H1 (cell line): ENCODE data around the gene CHD6. TPM values are rescaled to one million over a fixed set of nuclear protein-coding genes. Genes with fewer than 3 reads are reported as not detected.

Experiments used
- CTCF ChIA-PET: fragments of 300-600 bp; sonication (Branson Sonifier 250); formaldehyde crosslinking; loops from one replicate; lab custom pipeline; 2021; ENCODE audit not compliant: partially characterized antibody; lab: Charles Lee
- POLR2A ChIA-PET: fragments of 300-600 bp; sonication (Branson Sonifier 250); formaldehyde crosslinking; loops from one replicate; lab custom pipeline; 2021; ENCODE audit warnings: inconsistent platforms; ENCODE audit not compliant: partially characterized antibody; lab: Charles Lee
- DNase-seq, 2 experiments: peaks; one replicate each; pipeline versions ENCODE4 v3.0.0 to v3.0.0-alpha.2; 2010 to 2022; ENCODE audit warnings: low spot score in 2 of 2, low read depth in 1 of 2, mixed read lengths in 1 of 2
- FAIRE-seq: peaks from 2 replicates; lab custom pipeline; 2011; peaks lifted over from hg19 to GRCh38; lab: Jason Lieb, UNC
- H2AFZ ChIP-seq: 2 replicates; pipeline ENCODE4 v1.8.1; 2012; ENCODE audit warnings: low read length, inconsistent platforms
- H2AK5ac ChIP-seq: 2 replicates; pipeline ENCODE4 v1.6.1; 2013; ENCODE audit warnings: low read depth, low read length
- H2BK120ac ChIP-seq: replicated peaks from 2 replicates; pipeline ENCODE3; 2013; ENCODE audit warnings: low read depth, low read length, inconsistent platforms
- H2BK12ac ChIP-seq: 2 replicates; pipeline ENCODE4 v1.6.1; 2013; ENCODE audit warnings: low read depth, low read length
- H2BK15ac ChIP-seq: 2 replicates; pipeline ENCODE4 v1.6.1; 2013; ENCODE audit warnings: low read length
- H2BK20ac ChIP-seq: 2 replicates; pipeline ENCODE4 v1.6.1; 2013; ENCODE audit warnings: low read length
- H2BK5ac ChIP-seq: 2 replicates; pipeline ENCODE4 v1.6.1; 2013; ENCODE audit warnings: low read depth, low read length
- H3K14ac ChIP-seq: 2 replicates; pipeline ENCODE4 v1.6.1; 2013; ENCODE audit warnings: inconsistent platforms; ENCODE audit not compliant: insufficient read length
- H3K18ac ChIP-seq: 2 replicates; pipeline ENCODE4 v1.6.1; 2013; ENCODE audit warnings: low read length; ENCODE audit errors: extremely low read depth
- H3K23ac ChIP-seq: 2 replicates; pipeline ENCODE4 v1.6.1; 2013; ENCODE audit warnings: inconsistent platforms; ENCODE audit not compliant: insufficient read length
- H3K23me2 ChIP-seq: 2 replicates; pipeline ENCODE4 v1.6.1; 2013; ENCODE audit warnings: low read depth, low read length
- H3K27ac ChIP-seq: 2 replicates; pipeline ENCODE4 v1.6.1; 2011; ENCODE audit warnings: low read depth, low read length, inconsistent platforms
- H3K27me3 ChIP-seq, 4 experiments: replicated peaks in 1 of 4; 1 replicate in 1 of 4; 2 replicates in 3 of 4; pipeline versions ENCODE4 v1.6.1 to v1.8.1; 2011 to 2013; ENCODE audit warnings: low read length in 3 of 4, mild to moderate bottlenecking in 3 of 4, inconsistent platforms in 2 of 4, mixed read lengths in 2 of 4, moderate library complexity in 1 of 4; ENCODE audit not compliant: control insufficient read depth in 3 of 4, insufficient read depth in 3 of 4; ENCODE audit errors: extremely low read depth in 1 of 4
- H3K36me3 ChIP-seq, 4 experiments: 2 replicates each; pipeline versions ENCODE4 v1.6.1 to v1.8.1; 2011 to 2013; ENCODE audit warnings: mild to moderate bottlenecking in 4 of 4, low read length in 3 of 4, moderate library complexity in 2 of 4, control low read depth in 1 of 4, inconsistent platforms in 1 of 4; ENCODE audit not compliant: insufficient read depth in 4 of 4, control insufficient read depth in 2 of 4
- H3K4ac ChIP-seq: replicated peaks from 2 replicates; pipeline ENCODE3; 2013; ENCODE audit warnings: low read length, low read depth, mixed read lengths, inconsistent platforms; ENCODE audit not compliant: insufficient read length
- H3K4me1 ChIP-seq, 4 experiments: replicated peaks in 1 of 4; 1 replicate in 1 of 4; 2 replicates in 3 of 4; pipeline versions ENCODE4 v1.6.1 to v1.8.1; 2011 to 2013; ENCODE audit warnings: low read length in 3 of 4, inconsistent platforms in 2 of 4, mixed read lengths in 1 of 4; ENCODE audit not compliant: insufficient read depth in 4 of 4, control insufficient read depth in 3 of 4
- H3K4me2 ChIP-seq, 2 experiments: 2 replicates each; pipeline versions ENCODE4 v1.6.1 to v1.8.1; 2011 to 2013; ENCODE audit warnings: low read depth in 2 of 2, low read length in 2 of 2, control low read depth in 1 of 2, inconsistent platforms in 1 of 2, mild to moderate bottlenecking in 1 of 2; ENCODE audit not compliant: insufficient read depth in 1 of 2
- H3K4me3 ChIP-seq, 4 experiments: fragments of 200-600, 300-600 bp in 1 of 4; sonication (generic), shearing (Covaris generic), sonication (Bioruptor Twin) in 1 of 4; 2 replicates each; pipeline versions ENCODE4 v1.5.1 to v1.8.1; 2011 to 2016; ENCODE audit warnings: low read length in 4 of 4, low read depth in 3 of 4, control low read depth in 2 of 4, inconsistent platforms in 2 of 4, mild to moderate bottlenecking in 2 of 4, mixed read lengths in 1 of 4, moderate library complexity in 1 of 4; ENCODE audit not compliant: insufficient read depth in 2 of 4; ENCODE audit errors: extremely low read depth in 1 of 4
- H3K56ac ChIP-seq: replicated peaks from 2 replicates; pipeline ENCODE3; 2013; ENCODE audit warnings: low read depth, mild to moderate bottlenecking, mixed read lengths, low read length, inconsistent platforms; ENCODE audit not compliant: insufficient read length
- H3K79me1 ChIP-seq: 2 replicates; pipeline ENCODE4 v1.6.1; 2013; ENCODE audit warnings: low read depth, low read length, control low read depth
- H3K79me2 ChIP-seq, 2 experiments: 2 replicates each; pipeline versions ENCODE4 v1.6.1 to v1.8.1; 2012 to 2013; ENCODE audit warnings: low read length in 2 of 2, mild to moderate bottlenecking in 2 of 2, inconsistent platforms in 1 of 2; ENCODE audit not compliant: insufficient read depth in 2 of 2, control insufficient read depth in 1 of 2
- H3K9ac ChIP-seq, 4 experiments: replicated peaks in 1 of 4; 1 replicate in 1 of 4; 2 replicates in 3 of 4; pipeline versions ENCODE4 v1.6.1 to v1.8.1; 2011 to 2013; ENCODE audit warnings: low read depth in 3 of 4, low read length in 3 of 4, control low read depth in 2 of 4, mild to moderate bottlenecking in 2 of 4, moderate library complexity in 2 of 4, inconsistent platforms in 1 of 4; ENCODE audit errors: extremely low read depth in 1 of 4
- H3K9me3 ChIP-seq, 2 experiments: 2 replicates each; pipeline versions ENCODE4 v1.6.1 to v1.8.1; 2012 to 2013; ENCODE audit warnings: mild to moderate bottlenecking in 2 of 2, moderate library complexity in 2 of 2, control low read depth in 1 of 2, inconsistent platforms in 1 of 2, low read depth in 1 of 2, low read length in 1 of 2, mixed read lengths in 1 of 2; ENCODE audit not compliant: insufficient read depth in 2 of 2
- H4K20me1 ChIP-seq, 2 experiments: replicated peaks in 1 of 2; 2 replicates each; pipeline versions ENCODE3 to v1.8.1; 2011 to 2013; ENCODE audit warnings: inconsistent platforms in 2 of 2, low read length in 2 of 2, mild to moderate bottlenecking in 1 of 2; ENCODE audit not compliant: insufficient read depth in 2 of 2, control insufficient read depth in 1 of 2
- H4K5ac ChIP-seq: 2 replicates; pipeline ENCODE4 v1.6.1; 2013; ENCODE audit warnings: low read length, low read depth, mixed read lengths, inconsistent platforms; ENCODE audit not compliant: insufficient read length
- H4K8ac ChIP-seq: 2 replicates; pipeline ENCODE4 v1.8.0; 2013; ENCODE audit warnings: mild to moderate bottlenecking, moderate library complexity, low read length, inconsistent platforms; ENCODE audit not compliant: insufficient read depth; ENCODE audit errors: extremely low read depth
- H4K91ac ChIP-seq: replicated peaks from 2 replicates; pipeline ENCODE3; 2013; ENCODE audit warnings: low read length, mixed read lengths, inconsistent platforms; ENCODE audit not compliant: insufficient read length
- EGR1 ChIP-seq: IDR thresholded peaks from 2 replicates; pipeline ENCODE4 v1.6.1; 2011; ENCODE audit warnings: low read depth, low read length, borderline replicate concordance
- KDM4A ChIP-seq: IDR thresholded peaks from one replicate; pipeline ENCODE4 v1.7.1; 2012; ENCODE audit warnings: low read depth, mild to moderate bottlenecking, moderate library complexity, low read length, inconsistent platforms; ENCODE audit not compliant: severe bottlenecking
- RAD21 ChIP-seq, 2 experiments: IDR thresholded peaks in 1 of 2; conservative IDR thresholded peaks in 1 of 2; 2 replicates each; pipeline ENCODE4 v1.6.1; 2011; ENCODE audit warnings: low read depth in 2 of 2, low read length in 2 of 2, improper control_type of control experiment in 1 of 2, inconsistent platforms in 1 of 2, mild to moderate bottlenecking in 1 of 2, moderate library complexity in 1 of 2
- SAP30 ChIP-seq: fragments of 300-600 bp; sonication (generic); IDR thresholded peaks from 2 replicates; pipeline ENCODE4 v1.7.1; 2012; ENCODE audit warnings: low read length, moderate library complexity, mild to moderate bottlenecking, inconsistent platforms; ENCODE audit not compliant: insufficient read depth, insufficient replicate concordance
- SP1 ChIP-seq: IDR thresholded peaks from 2 replicates; pipeline ENCODE4 v1.6.1; 2011; ENCODE audit warnings: low read depth, low read length
- TCF12 ChIP-seq: IDR thresholded peaks from 2 replicates; pipeline ENCODE4 v1.6.1; 2011; ENCODE audit warnings: low read depth, mild to moderate bottlenecking, low read length
- WGBS, 2 experiments: shearing (Covaris generic) in 1 of 2; methylation state at CpG; one replicate each; pipeline versions ENCODE4 v1.1.6 to v1.1.7; 2013 to 2015; ENCODE audit warnings: low lambda C conversion rate in 2 of 2, mixed read lengths in 2 of 2, inconsistent platforms in 1 of 2, low coverage in 1 of 2, missing lambda C conversion rate in 1 of 2; ENCODE audit not compliant: insufficient replicate concordance in 2 of 2, insufficient coverage in 1 of 2, insufficient read length in 1 of 2; ENCODE audit errors: extremely low coverage in 1 of 2, missing lambda C conversion rate in 1 of 2; 5-methylcytosine and 5-hydroxymethylcytosine counted together
- polyA plus RNA-seq, 7 experiments: library from polyadenylated mRNA; depleted of rRNA in 3 of 7; stranded (reverse) in 5 of 7; unstranded in 2 of 7; fragments of >200 nt in 5 of 7; fragments of 200-250 nt in 2 of 7; gene quantifications; 1 replicate in 5 of 7; 2 replicates in 1 of 7; 4 replicates in 1 of 7; pipeline versions ENCODE4 v1.2.1 to v1.2.3, GENCODE V29; 2011 to 2013; ENCODE audit warnings: missing spikeins in 2 of 7, mixed read lengths in 2 of 7
- total RNA-seq: library from RNA; stranded (reverse); fragmentation: NEBNext Ultra II Directional; extraction: Animal tissue kit (Norgen Biotek cat#: 25700); gene quantifications from 2 replicates; pipeline ENCODE4 v1.2.1, GENCODE V29; 2021
- TF ChIP-seq, protein P1 (sequence below): IDR thresholded peaks from 2 replicates; pipeline ENCODE4 v1.6.1; 2011; ENCODE audit warnings: low read depth, mild to moderate bottlenecking, low read length; ENCODE audit not compliant: insufficient read depth
- TF ChIP-seq, protein P2 (sequence below): IDR thresholded peaks from 2 replicates; pipeline ENCODE4 v1.6.1; 2012; ENCODE audit warnings: low read length, inconsistent platforms

Gene CHD6
- total and polyA plus RNA-seq, 2 of the 8 experiments (the other 6 are each of a cell fraction or from before 2014, with no cell fraction given) = 11.1 to 62.9 TPM

DNA sequence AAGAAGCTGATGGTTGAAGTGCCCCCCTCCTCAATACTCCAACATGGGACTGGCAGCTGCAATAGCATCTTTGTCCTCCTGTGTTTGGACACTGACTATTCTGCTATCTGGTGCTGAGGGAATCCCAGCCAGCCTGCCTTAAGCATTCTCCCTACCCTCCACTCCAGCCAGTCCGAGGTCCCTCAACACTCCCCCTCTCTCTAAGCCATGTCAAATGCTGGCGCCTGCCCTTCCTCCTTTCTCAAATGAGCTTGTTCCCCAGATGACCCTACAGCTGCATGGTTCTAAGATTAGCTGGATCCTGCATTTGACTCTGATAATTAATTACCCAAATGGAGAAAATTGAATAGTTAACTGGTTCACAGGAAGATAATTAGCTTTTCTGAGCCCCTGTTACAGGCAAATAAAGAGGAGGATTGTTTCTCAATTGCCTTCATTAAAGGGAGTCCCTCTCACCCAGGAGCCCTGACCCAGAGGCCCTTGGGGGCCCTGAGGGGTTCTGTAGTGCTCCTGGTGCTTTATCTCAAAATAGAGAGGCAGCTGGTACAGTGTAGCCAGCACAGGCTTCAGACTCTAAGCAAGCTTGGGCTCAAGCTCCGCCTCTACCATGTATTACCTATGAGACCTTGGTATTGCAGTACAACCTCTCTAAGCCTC lies 37.9 kb upstream of the CHD6 start:
- no peak overlapping the region for H3K14ac ChIP-seq
- H2BK120ac ChIP-seq = no peak overlapping the region
- H3K4me2 ChIP-seq = no peak overlapping the region
- H2BK12ac ChIP-seq = no peak overlapping the region
- H3K79me2 ChIP-seq = no peaks in the 10 kb centered on the region
- no peak overlapping the region for H3K4ac ChIP-seq
- H2AFZ ChIP-seq = no peak overlapping the region
- POLR2A ChIA-PET = interaction anchor here (1.2 kb wide), 1 partner anchor 15 kb away, joined by 3 read pairs; no protein-coding TSS in a partner anchor
- H2BK15ac ChIP-seq = no peak overlapping the region
- H2AK5ac ChIP-seq = no peak overlapping the region
- no peak overlapping the region for H3K56ac ChIP-seq
- H3K23ac ChIP-seq = no peak overlapping the region
- no peak overlapping the region for H4K8ac ChIP-seq
- H2BK20ac ChIP-seq = no peak overlapping the region
- no peak overlapping the region for H4K5ac ChIP-seq
- H4K20me1 ChIP-seq = no peaks in the 10 kb centered on the region
- H2BK5ac ChIP-seq = no peak overlapping the region
- no peak overlapping the region for H3K9ac ChIP-seq
- H3K9me3 ChIP-seq = no peaks in the 10 kb centered on the region
- no peak overlapping the region for H4K91ac ChIP-seq
- H3K27me3 ChIP-seq = no peaks in the 10 kb centered on the region
- no peaks in the 10 kb centered on the region for H3K23me2 ChIP-seq
- H3K4me3 ChIP-seq = no peak overlapping the region
- H3K79me1 ChIP-seq = no peaks in the 10 kb centered on the region
- DNase-seq (no peak), FAIRE-seq (no peak)
- H3K27ac ChIP-seq = no peak overlapping the region
- WGBS, 2 experiments = 88% methylated on average over 3 of the region's 3 CpGs; no CpG with 5 or more reads in 1 of the 2 experiments
- CTCF ChIA-PET = interaction anchor here (0.6 to 1.2 kb wide), 5 partner anchors 8 to 274 kb away, joined by 3 to 5 read pairs (median 3); no protein-coding TSS in a partner anchor
- no peak overlapping the region for H3K18ac ChIP-seq
- peaks cover 0 to 4% (median 0%) of the 10 kb centered on the region in 4 experiments; a peak in 1 of 7 replicates for H3K4me1 ChIP-seq
- no peaks in the 10 kb centered on the region for H3K36me3 ChIP-seq
- TF ChIP-seq EGR1 = no peak
- no peak for TF ChIP-seq RAD21 (IDR thresholded peaks at IDR 0.05 in 1 of 2, conservative IDR thresholded peaks at IDR 0.05 in 1 of 2; ENCODE audit: low read depth in 2 of 2, low read length in 2 of 2)
- no peak for TF ChIP-seq KDM4A
- TF ChIP-seq, protein P1, sequence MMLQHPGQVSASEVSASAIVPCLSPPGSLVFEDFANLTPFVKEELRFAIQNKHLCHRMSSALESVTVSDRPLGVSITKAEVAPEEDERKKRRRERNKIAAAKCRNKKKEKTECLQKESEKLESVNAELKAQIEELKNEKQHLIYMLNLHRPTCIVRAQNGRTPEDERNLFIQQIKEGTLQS = no peak
- no peak for TF ChIP-seq SP1
- TF ChIP-seq SAP30 = no peak
- TF ChIP-seq, protein P2, sequence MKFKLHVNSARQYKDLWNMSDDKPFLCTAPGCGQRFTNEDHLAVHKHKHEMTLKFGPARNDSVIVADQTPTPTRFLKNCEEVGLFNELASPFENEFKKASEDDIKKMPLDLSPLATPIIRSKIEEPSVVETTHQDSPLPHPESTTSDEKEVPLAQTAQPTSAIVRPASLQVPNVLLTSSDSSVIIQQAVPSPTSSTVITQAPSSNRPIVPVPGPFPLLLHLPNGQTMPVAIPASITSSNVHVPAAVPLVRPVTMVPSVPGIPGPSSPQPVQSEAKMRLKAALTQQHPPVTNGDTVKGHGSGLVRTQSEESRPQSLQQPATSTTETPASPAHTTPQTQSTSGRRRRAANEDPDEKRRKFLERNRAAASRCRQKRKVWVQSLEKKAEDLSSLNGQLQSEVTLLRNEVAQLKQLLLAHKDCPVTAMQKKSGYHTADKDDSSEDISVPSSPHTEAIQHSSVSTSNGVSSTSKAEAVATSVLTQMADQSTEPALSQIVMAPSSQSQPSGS = no peak
- TF ChIP-seq TCF12 = no peak
